ENCODE data around the gene IL19.

DNA sequence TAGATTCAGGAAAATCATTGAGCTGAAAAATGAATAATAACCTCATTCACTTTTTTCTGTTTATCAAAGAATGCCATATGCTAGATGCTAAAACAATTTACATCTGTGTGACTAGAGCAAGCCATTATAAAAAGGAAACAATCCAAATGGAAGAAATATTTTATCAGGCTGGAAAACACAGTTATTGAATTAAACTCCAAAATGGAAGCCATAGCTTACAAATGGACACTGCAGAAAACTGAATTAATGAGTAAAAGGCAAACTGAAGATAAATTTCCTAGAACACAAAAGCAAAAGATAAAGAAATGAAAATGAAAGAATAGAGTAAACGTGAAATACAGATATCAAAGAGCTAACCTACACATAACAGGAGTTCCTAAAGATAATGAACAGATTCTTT is 34.8 kb downstream of the IL19 start:
- TF ChIP-seq, protein P1, sequence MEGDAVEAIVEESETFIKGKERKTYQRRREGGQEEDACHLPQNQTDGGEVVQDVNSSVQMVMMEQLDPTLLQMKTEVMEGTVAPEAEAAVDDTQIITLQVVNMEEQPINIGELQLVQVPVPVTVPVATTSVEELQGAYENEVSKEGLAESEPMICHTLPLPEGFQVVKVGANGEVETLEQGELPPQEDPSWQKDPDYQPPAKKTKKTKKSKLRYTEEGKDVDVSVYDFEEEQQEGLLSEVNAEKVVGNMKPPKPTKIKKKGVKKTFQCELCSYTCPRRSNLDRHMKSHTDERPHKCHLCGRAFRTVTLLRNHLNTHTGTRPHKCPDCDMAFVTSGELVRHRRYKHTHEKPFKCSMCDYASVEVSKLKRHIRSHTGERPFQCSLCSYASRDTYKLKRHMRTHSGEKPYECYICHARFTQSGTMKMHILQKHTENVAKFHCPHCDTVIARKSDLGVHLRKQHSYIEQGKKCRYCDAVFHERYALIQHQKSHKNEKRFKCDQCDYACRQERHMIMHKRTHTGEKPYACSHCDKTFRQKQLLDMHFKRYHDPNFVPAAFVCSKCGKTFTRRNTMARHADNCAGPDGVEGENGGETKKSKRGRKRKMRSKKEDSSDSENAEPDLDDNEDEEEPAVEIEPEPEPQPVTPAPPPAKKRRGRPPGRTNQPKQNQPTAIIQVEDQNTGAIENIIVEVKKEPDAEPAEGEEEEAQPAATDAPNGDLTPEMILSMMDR (IDR thresholded peaks at IDR 0.05; ENCODE audit: insufficient read depth, low read length, poor library complexity, severe bottlenecking): no peak
- TF ChIP-seq EZH2phosphoT487 (conservative IDR thresholded peaks at IDR 0.05; ENCODE audit: low read length): no peak
